ENCODE results near the gene SFTPA1. TPM values are rescaled to one million over a fixed set of nuclear protein-coding genes. Genes with fewer than 3 reads are reported as not detected.
"Not testable (repeated sequence)": the region's sequence is repeated elsewhere in the genome, so short reads cannot be mapped to it uniquely, and the experiment has no call there.

Gene SFTPA1
- total RNA-seq, 4 donors from 2014 or later = 0.95 TPM; not detected in 3

DNA sequence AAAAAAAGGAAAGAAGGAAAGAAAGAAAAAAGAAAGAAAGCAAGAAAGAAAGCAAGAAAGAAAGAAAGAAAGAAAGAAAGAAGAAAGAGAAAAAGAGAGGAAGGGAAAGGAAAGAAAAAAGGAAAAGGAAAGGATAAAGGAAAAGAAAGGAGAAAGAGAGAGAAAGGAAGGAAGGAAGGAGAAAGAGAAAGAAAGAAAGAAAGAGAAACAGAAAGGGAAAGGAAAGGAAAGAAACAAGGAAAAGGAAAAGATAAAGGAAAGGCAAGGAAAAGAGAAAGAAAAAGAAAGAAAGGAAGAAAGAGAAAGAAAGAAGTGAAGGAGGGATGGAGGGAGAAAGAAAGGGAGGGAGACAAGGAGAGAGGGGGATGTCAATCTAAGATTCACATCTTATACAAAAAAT is 29.7 kb upstream of the SFTPA1 start:
- H3K9me3 ChIP-seq = no peaks in the 10 kb centered on the region
- intact Hi-C loops (cut with DNase I; ENCODE audit: low total_unique reads) = no loop called here
- DNase-seq = no peak
- no peaks in the 10 kb centered on the region for H3K27me3 ChIP-seq
- H3K4me3 ChIP-seq = no peak overlapping the region
- no peak for TF ChIP-seq CTCF (IDR thresholded peaks at IDR 0.05)
- TF ChIP-seq POLR2A (IDR thresholded peaks at IDR 0.05) = no peak
- H3K36me3 ChIP-seq = no peaks in the 10 kb centered on the region
- no peak overlapping the region for H3K27ac ChIP-seq
- H3K4me1 ChIP-seq = no peaks in the 10 kb centered on the region

DNA sequence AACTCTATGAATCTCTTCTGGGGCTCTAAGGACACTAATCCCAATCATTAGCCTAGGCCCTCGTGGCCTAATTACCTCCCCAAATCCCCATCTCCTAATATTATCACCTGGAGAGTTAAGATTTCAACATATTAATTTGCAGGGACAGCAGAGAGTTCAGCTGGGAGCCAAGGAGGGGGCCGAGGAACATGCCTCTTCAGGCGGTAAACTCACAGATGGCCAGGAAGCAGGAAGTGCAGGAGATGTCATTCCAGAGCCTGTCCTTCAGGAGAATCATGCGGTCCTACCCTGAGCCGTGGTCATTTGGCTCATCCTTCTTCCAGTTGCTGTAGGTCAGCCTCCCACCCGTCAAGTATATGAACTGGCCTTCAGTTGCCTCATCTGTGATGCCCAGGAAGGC is 28.6 kb upstream of the SFTPA1 start:
- H3K4me1 ChIP-seq = no peaks in the 10 kb centered on the region
- no peaks in the 10 kb centered on the region for H3K9me3 ChIP-seq
- TF ChIP-seq CTCF (IDR thresholded peaks at IDR 0.05) = no peak
- TF ChIP-seq POLR2A (IDR thresholded peaks at IDR 0.05) = no peak
- intact Hi-C loops (cut with DNase I; ENCODE audit: low total_unique reads) = no loop called here
- no peak for DNase-seq
- no peak overlapping the region for H3K4me3 ChIP-seq
- H3K27me3 ChIP-seq = no peaks in the 10 kb centered on the region
- H3K27ac ChIP-seq = no peak overlapping the region
- no peaks in the 10 kb centered on the region for H3K36me3 ChIP-seq

- H3K36me3 ChIP-seq; H3K27ac ChIP-seq; H3K4me1 ChIP-seq; H3K9me3 ChIP-seq; H3K4me3 ChIP-seq; DNase-seq; intact Hi-C loops (cut with DNase I; ENCODE audit: low total_unique reads); H3K27me3 ChIP-seq: not testable (repeated sequence)
These were observed 27.8 kb upstream of the SFTPA1 start for GRCh38 chr10:79582954-79583353.

DNA sequence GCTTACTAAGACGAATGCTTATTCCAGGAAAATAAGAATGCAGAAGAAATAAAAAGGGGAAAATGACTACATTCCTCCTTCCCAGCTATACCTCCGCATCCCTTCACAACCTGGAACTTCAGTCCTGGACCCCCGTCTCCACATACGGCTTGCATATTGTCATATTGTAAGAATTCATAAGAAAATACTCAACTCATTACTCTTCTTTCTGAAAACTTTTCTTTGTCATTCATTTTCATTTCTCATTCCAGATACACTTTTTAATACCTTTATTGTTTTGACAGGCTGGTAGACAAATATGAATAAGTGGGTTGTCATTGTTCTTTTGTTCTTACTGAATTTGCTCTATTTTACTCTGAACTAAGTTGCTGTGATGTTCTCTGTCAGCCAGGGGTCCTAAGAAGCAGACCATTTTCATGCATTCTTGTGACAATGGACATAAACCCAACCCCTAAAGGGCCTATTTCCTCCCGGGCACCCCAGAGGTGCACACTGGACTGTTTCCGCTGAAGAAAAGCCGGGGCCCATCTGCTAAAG is 27.2 kb upstream of the SFTPA1 start:
- intact Hi-C loops (cut with DNase I; ENCODE audit: low total_unique reads) = no loop called here
- TF ChIP-seq CTCF (IDR thresholded peaks at IDR 0.05) (no peak), POLR2A (IDR thresholded peaks at IDR 0.05) (no peak)
- DNase-seq = no peak
- H3K4me1 ChIP-seq = no peaks in the 10 kb centered on the region
- H3K9me3 ChIP-seq = no peaks in the 10 kb centered on the region
- H3K36me3 ChIP-seq = no peaks in the 10 kb centered on the region
- H3K27me3 ChIP-seq = no peaks in the 10 kb centered on the region
- H3K4me3 ChIP-seq = no peak overlapping the region
- H3K27ac ChIP-seq = no peak overlapping the region

DNA sequence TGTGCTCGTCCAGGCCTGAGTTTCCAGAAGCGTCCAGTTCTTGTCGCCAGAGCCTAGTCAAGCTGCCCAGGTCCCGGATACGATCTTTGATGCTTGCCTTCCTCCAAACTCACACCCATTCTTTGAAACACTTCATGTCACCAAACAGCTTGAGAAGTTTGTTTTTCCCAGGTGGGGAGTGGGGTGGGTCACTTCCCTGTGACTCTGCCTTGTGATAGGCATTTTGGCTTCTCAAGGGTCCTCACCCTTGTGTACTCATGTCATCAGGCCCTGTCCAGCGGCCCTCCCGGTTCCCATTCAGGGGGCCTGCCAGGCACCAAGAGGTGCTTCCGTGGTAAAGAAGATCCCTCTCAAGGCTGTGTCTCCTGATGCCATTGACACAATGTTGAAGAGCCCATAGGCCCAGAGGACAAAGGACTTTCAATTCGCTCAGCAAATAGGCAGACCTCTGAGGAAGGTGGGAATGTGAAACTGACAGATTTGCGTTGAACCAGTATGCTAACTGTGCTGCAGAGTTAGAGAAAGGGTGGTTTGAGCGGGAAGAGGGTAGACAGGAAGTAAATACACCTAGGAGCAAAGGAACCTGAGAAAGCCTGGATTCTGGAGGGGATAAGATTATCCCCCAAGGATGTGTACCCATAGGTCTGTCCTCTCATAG is 24.7 kb upstream of the SFTPA1 start:
- Histone ChIP-seq H3K27ac (no peak overlapping the region), H3K27me3 (no peaks in the 10 kb centered on the region), H3K36me3 (no peaks in the 10 kb centered on the region), H3K4me1 (no peaks in the 10 kb centered on the region), H3K4me3 (no peak overlapping the region), H3K9me3 (no peaks in the 10 kb centered on the region)
- intact Hi-C loops (cut with DNase I; ENCODE audit: low total_unique reads) = no loop called here
- DNase-seq = no peak
- TF ChIP-seq POLR2A (IDR thresholded peaks at IDR 0.05) (no peak), CTCF (IDR thresholded peaks at IDR 0.05) (no peak)

Measured in uterus (tissue), 4 donors.